Esophagus muscularis mucosa (tissue), 4 donors: ENCODE measurements around the gene PCDHGC4.

Experiments used
- EP300 ChIP-seq: sonication (generic); formaldehyde crosslinking; IDR thresholded peaks from one replicate; pipeline ENCODE4 v1.6.1; 2017; ENCODE audit warnings: antibody characterized with exemption
- POLR2A ChIP-seq: fragments of 450-650 bp; IDR thresholded peaks from one replicate; pipeline ENCODE4 v1.6.1; 2017; ENCODE audit warnings: antibody characterized with exemption, moderate library complexity, mild to moderate bottlenecking, low read depth
- POLR2AphosphoS5 ChIP-seq, 2 donors: sonication (generic); formaldehyde crosslinking; IDR thresholded peaks; one replicate each; pipeline ENCODE4 v1.6.1; 2017; ENCODE audit warnings: antibody characterized with exemption in 2 of 2
- TF ChIP-seq, protein P1 (sequence below), 3 experiments: fragments of 200-600 bp in 2 of 3; fragments of 450-650 bp in 1 of 3; sonication (generic) in 2 of 3; IDR thresholded peaks; one replicate each; pipeline ENCODE4 v1.5.1; 2017 to 2019; ENCODE audit warnings: antibody characterized with exemption in 3 of 3, mild to moderate bottlenecking in 2 of 3, moderate library complexity in 1 of 3

GRCh38 chr5:141534492-141535213, 49.8 kb downstream of the PCDHGC4 start:
- TF ChIP-seq POLR2AphosphoS5 (IDR thresholded peaks at IDR 0.05) (no peak), EP300 (no peak), POLR2A (no peak)
- TF ChIP-seq, protein P1, sequence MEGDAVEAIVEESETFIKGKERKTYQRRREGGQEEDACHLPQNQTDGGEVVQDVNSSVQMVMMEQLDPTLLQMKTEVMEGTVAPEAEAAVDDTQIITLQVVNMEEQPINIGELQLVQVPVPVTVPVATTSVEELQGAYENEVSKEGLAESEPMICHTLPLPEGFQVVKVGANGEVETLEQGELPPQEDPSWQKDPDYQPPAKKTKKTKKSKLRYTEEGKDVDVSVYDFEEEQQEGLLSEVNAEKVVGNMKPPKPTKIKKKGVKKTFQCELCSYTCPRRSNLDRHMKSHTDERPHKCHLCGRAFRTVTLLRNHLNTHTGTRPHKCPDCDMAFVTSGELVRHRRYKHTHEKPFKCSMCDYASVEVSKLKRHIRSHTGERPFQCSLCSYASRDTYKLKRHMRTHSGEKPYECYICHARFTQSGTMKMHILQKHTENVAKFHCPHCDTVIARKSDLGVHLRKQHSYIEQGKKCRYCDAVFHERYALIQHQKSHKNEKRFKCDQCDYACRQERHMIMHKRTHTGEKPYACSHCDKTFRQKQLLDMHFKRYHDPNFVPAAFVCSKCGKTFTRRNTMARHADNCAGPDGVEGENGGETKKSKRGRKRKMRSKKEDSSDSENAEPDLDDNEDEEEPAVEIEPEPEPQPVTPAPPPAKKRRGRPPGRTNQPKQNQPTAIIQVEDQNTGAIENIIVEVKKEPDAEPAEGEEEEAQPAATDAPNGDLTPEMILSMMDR (IDR thresholded peaks at IDR 0.05), result no peak
